Effector memory CD8-positive, alpha-beta T cell (primary cell): ENCODE measurements around the gene HOXD10.

Experiments used
- ATAC-seq: fragments of 150-1000 bp; cut with Tn5 transposase; replicated peaks from 2 replicates; pipeline ENCODE4 v1.10.0; 2021; ENCODE audit warnings: mild to moderate bottlenecking, moderate library complexity
- DNase-seq, 3 experiments: peaks; one replicate each; pipeline ENCODE4 v3.0.0; 2021
- H3K27ac Mint-ChIP-seq, 2 donors: one replicate each; pipeline ENCODE4 v1.8.0; 2022; ENCODE audit warnings: mild to moderate bottlenecking in 2 of 2, mixed read lengths in 2 of 2, moderate library complexity in 2 of 2
- H3K27me3 Mint-ChIP-seq, 2 donors: one replicate each; pipeline ENCODE4 v1.8.0; 2022; ENCODE audit warnings: mixed read lengths in 2 of 2
- H3K36me3 Mint-ChIP-seq: one replicate; pipeline ENCODE4 v1.8.0; 2022; ENCODE audit warnings: mild to moderate bottlenecking, moderate library complexity, mixed read lengths; ENCODE audit not compliant: insufficient read depth
- H3K4me1 Mint-ChIP-seq, 2 donors: one replicate each; pipeline ENCODE4 v1.8.0; 2022; ENCODE audit warnings: low read depth in 2 of 2, mixed read lengths in 2 of 2
- H3K4me3 Mint-ChIP-seq, 2 donors: one replicate each; pipeline ENCODE4 v1.8.0; 2022; ENCODE audit warnings: mild to moderate bottlenecking in 2 of 2, mixed read lengths in 2 of 2, moderate library complexity in 2 of 2
- H3K9me3 Mint-ChIP-seq, 2 donors: one replicate each; pipeline ENCODE4 v1.8.0; 2022; ENCODE audit warnings: mixed read lengths in 2 of 2

The HOXD10 gene

GRCh38 chr2:176121190-176122051, 4.8 kb downstream of the HOXD10 start:
- Mint-ChIP-seq H3K36me3 (peaks cover 51% of the 10 kb centered on the region), H3K4me1 (peaks cover 4 to 9% of the 10 kb centered on the region in 2 donors), H3K4me3 (peak overlapping the region in 1 of 2 donors; percentile 19), H3K27ac (peak overlapping the region in 1 of 2 donors; percentile 20), H3K27me3 (peaks cover 83 to 85% of the 10 kb centered on the region in 2 donors), H3K9me3 (no peaks in the 10 kb centered on the region)
- DNase-seq = no peak
- ATAC-seq = no peak

GRCh38 chr2:176122052-176122682, 5.6 kb downstream of the HOXD10 start:
- Mint-ChIP-seq H3K27ac (no peak overlapping the region), H3K27me3 (peaks cover 83 to 85% of the 10 kb centered on the region in 2 donors), H3K9me3 (no peaks in the 10 kb centered on the region), H3K4me3 (peak overlapping the region; percentile 43 to 49), H3K4me1 (peaks cover 6 to 9% of the 10 kb centered on the region in 2 donors), H3K36me3 (peaks cover 49% of the 10 kb centered on the region)
- ATAC-seq (peak; percentile 35), DNase-seq (no peak)

GRCh38 chr2:176122683-176123410, 6.3 kb downstream of the HOXD10 start, which contains the start of gene HOXD9:
Gene HOXD9 (plus strand): TSS chr2:176122719. CDS start chr2:176122769, 50 bp downstream.
- DNase-seq (no peak), ATAC-seq (peak; percentile 51)
- peak within 1 kb of the TSS in 1 of 2 donors; percentile 44 for H3K27ac Mint-ChIP-seq
- H3K27me3 Mint-ChIP-seq = peaks cover 83 to 85% of the 10 kb centered on the region in 2 donors
- peaks cover 44% of the 10 kb centered on the region for H3K36me3 Mint-ChIP-seq
- peaks cover 5 to 12% of the 10 kb centered on the region in 2 donors for H3K4me1 Mint-ChIP-seq
- H3K4me3 Mint-ChIP-seq = peak within 1 kb of the TSS; percentile 43 to 49
- no peaks in the 10 kb centered on the region for H3K9me3 Mint-ChIP-seq

- no peaks in the 10 kb centered on the region for H3K9me3 Mint-ChIP-seq
- H3K27me3 Mint-ChIP-seq = peaks cover 83 to 85% of the 10 kb centered on the region in 2 donors
- H3K4me1 Mint-ChIP-seq = peaks cover 8 to 12% of the 10 kb centered on the region in 2 donors
- no peak for ATAC-seq
- DNase-seq = no peak
- H3K27ac Mint-ChIP-seq = peak overlapping the region in 1 of 2 donors; percentile 44
- peaks cover 47% of the 10 kb centered on the region for H3K36me3 Mint-ChIP-seq
- peak overlapping the region; percentile 16 to 40 for H3K4me3 Mint-ChIP-seq
Observed at GRCh38 chr2:176123411-176124109, 7.0 kb downstream of the HOXD10 start.

- no peak for ATAC-seq
- Mint-ChIP-seq H3K27me3 (peaks cover 83 to 85% of the 10 kb centered on the region in 2 donors), H3K4me1 (peaks cover 9 to 13% of the 10 kb centered on the region in 2 donors), H3K36me3 (peaks cover 55% of the 10 kb centered on the region), H3K27ac (no peak overlapping the region), H3K9me3 (no peaks in the 10 kb centered on the region), H3K4me3 (peak overlapping the region; percentile 16 to 24)
- no peak for DNase-seq
Observed at GRCh38 chr2:176124110-176124946, 7.8 kb downstream of the HOXD10 start.

GRCh38 chr2:176124947-176125771, 8.6 kb downstream of the HOXD10 start:
- Mint-ChIP-seq H3K4me1 (peaks cover 9 to 13% of the 10 kb centered on the region in 2 donors), H3K36me3 (peaks cover 56% of the 10 kb centered on the region), H3K4me3 (no peak overlapping the region), H3K9me3 (no peaks in the 10 kb centered on the region), H3K27me3 (peaks cover 75 to 77% of the 10 kb centered on the region in 2 donors), H3K27ac (no peak overlapping the region)
- ATAC-seq (no peak), DNase-seq (no peak)

GRCh38 chr2:176125772-176126054, 9.1 kb downstream of the HOXD10 start:
- Mint-ChIP-seq H3K4me1 (peaks cover 9 to 13% of the 10 kb centered on the region in 2 donors), H3K27me3 (peaks cover 72 to 75% of the 10 kb centered on the region in 2 donors), H3K4me3 (no peak overlapping the region), H3K9me3 (no peaks in the 10 kb centered on the region), H3K27ac (no peak overlapping the region), H3K36me3 (peaks cover 55% of the 10 kb centered on the region)
- ATAC-seq (no peak), DNase-seq (no peak)

GRCh38 chr2:176126929-176127773, 10.6 kb downstream of the HOXD10 start:
- ATAC-seq = no peak
- peaks cover 9 to 15% of the 10 kb centered on the region in 2 donors for H3K4me1 Mint-ChIP-seq
- H3K27ac Mint-ChIP-seq = no peak overlapping the region
- H3K27me3 Mint-ChIP-seq = peaks cover 74 to 78% of the 10 kb centered on the region in 2 donors
- DNase-seq = peak; percentile 67 to 72 (median 69)
- H3K9me3 Mint-ChIP-seq = no peaks in the 10 kb centered on the region
- H3K36me3 Mint-ChIP-seq = peaks cover 55% of the 10 kb centered on the region
- H3K4me3 Mint-ChIP-seq = no peak overlapping the region

GRCh38 chr2:176127774-176128072, 11.1 kb downstream of the HOXD10 start:
- H3K27ac Mint-ChIP-seq = peak overlapping the region; percentile 57 to 78

GRCh38 chr2:176128172-176128981, 11.8 kb downstream of the HOXD10 start:
- no peaks in the 10 kb centered on the region for H3K9me3 Mint-ChIP-seq
- peaks cover 86 to 89% of the 10 kb centered on the region in 2 donors for H3K27me3 Mint-ChIP-seq
- H3K4me3 Mint-ChIP-seq = peak overlapping the region; percentile 28 to 32
- H3K4me1 Mint-ChIP-seq = peaks cover 13 to 19% of the 10 kb centered on the region in 2 donors
- DNase-seq (no peak), ATAC-seq (no peak)
- H3K27ac Mint-ChIP-seq = peak overlapping the region; percentile 57 to 78
- H3K36me3 Mint-ChIP-seq = peaks cover 61% of the 10 kb centered on the region

More at GRCh38 chr2:176127774-176128072, 11.1 kb downstream of the HOXD10 start:
- Mint-ChIP-seq H3K9me3 (no peaks in the 10 kb centered on the region), H3K36me3 (peaks cover 55% of the 10 kb centered on the region), H3K4me3 (peak overlapping the region; percentile 28 to 32), H3K27me3 (peaks cover 80 to 83% of the 10 kb centered on the region in 2 donors), H3K4me1 (peaks cover 10 to 19% of the 10 kb centered on the region in 2 donors)
- DNase-seq = no peak
- no peak for ATAC-seq
